Chondrocyte (in vitro differentiated cells): ENCODE data around the gene DENND1A. TPM values are rescaled to one million over a fixed set of nuclear protein-coding genes. Genes with fewer than 3 reads are reported as not detected.

Source experiments
- DNase-seq: peaks from one replicate; pipeline ENCODE4 v3.0.0; 2021; ENCODE audit warnings: mixed read lengths, low spot score
- H3K27ac Mint-ChIP-seq: one replicate; pipeline ENCODE4 v1.8.0; 2021; ENCODE audit warnings: mild to moderate bottlenecking, moderate library complexity, mixed read lengths; ENCODE audit not compliant: unreplicated experiment
- H3K27me3 Mint-ChIP-seq: 2 replicates; pipeline ENCODE4 v1.8.0; 2021; ENCODE audit warnings: low read depth, mixed read lengths
- H3K36me3 Mint-ChIP-seq: 2 replicates; pipeline ENCODE4 v1.8.0; 2021; ENCODE audit warnings: low read depth, mixed read lengths
- H3K4me1 Mint-ChIP-seq: 2 replicates; pipeline ENCODE4 v1.8.0; 2021; ENCODE audit warnings: low read depth, mild to moderate bottlenecking, mixed read lengths
- H3K4me3 Mint-ChIP-seq: one replicate; pipeline ENCODE4 v1.8.0; 2021; ENCODE audit warnings: mild to moderate bottlenecking, moderate library complexity, mixed read lengths; ENCODE audit not compliant: unreplicated experiment
- H3K9me3 Mint-ChIP-seq: 2 replicates; pipeline ENCODE4 v1.8.0; 2021; ENCODE audit warnings: low read depth, mixed read lengths
- total RNA-seq: library from RNA; stranded (reverse); gene quantifications from 3 replicates; pipeline ENCODE4 v1.2.1, GENCODE V29; 2021
- TF ChIP-seq, protein P1 (sequence below): fragments of 200-600 bp; sonication (generic); IDR thresholded peaks from 2 replicates; pipeline ENCODE4 v1.5.0; 2021; ENCODE audit warnings: antibody characterized with exemption, mild to moderate bottlenecking, moderate library complexity

The DENND1A gene
- total RNA-seq, 1 donor from 2014 or later, result 15.3 TPM

DNA sequence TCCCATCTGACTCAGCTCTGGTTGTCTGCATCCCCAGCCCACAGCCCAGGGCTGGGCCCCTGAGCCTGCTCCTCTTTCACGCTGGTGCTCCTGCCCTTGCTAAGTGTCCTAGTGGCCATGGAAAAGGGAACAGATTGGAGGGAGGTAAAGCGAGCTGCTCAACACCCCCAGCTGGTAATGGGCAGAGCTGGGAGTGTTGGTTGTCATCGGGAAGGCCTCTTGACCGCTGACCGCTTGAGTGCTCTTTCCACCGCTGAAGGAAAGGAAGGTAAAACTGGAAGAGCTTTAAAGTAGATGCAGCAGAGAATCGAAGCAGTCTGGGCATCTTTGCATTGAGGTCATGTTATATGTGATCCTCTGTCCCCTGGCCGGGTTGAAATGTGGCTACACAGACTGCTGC is 513.8 kb downstream of the DENND1A start:
- Mint-ChIP-seq H3K27me3 (no peaks in the 10 kb centered on the region), H3K27ac (no peak overlapping the region), H3K4me3 (no peak overlapping the region), H3K36me3 (peaks cover 7% of the 10 kb centered on the region), H3K9me3 (no peaks in the 10 kb centered on the region), H3K4me1 (no peaks in the 10 kb centered on the region)
- peak; percentile 33 for DNase-seq
- TF ChIP-seq, protein P1, sequence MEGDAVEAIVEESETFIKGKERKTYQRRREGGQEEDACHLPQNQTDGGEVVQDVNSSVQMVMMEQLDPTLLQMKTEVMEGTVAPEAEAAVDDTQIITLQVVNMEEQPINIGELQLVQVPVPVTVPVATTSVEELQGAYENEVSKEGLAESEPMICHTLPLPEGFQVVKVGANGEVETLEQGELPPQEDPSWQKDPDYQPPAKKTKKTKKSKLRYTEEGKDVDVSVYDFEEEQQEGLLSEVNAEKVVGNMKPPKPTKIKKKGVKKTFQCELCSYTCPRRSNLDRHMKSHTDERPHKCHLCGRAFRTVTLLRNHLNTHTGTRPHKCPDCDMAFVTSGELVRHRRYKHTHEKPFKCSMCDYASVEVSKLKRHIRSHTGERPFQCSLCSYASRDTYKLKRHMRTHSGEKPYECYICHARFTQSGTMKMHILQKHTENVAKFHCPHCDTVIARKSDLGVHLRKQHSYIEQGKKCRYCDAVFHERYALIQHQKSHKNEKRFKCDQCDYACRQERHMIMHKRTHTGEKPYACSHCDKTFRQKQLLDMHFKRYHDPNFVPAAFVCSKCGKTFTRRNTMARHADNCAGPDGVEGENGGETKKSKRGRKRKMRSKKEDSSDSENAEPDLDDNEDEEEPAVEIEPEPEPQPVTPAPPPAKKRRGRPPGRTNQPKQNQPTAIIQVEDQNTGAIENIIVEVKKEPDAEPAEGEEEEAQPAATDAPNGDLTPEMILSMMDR, result no peak

DNA sequence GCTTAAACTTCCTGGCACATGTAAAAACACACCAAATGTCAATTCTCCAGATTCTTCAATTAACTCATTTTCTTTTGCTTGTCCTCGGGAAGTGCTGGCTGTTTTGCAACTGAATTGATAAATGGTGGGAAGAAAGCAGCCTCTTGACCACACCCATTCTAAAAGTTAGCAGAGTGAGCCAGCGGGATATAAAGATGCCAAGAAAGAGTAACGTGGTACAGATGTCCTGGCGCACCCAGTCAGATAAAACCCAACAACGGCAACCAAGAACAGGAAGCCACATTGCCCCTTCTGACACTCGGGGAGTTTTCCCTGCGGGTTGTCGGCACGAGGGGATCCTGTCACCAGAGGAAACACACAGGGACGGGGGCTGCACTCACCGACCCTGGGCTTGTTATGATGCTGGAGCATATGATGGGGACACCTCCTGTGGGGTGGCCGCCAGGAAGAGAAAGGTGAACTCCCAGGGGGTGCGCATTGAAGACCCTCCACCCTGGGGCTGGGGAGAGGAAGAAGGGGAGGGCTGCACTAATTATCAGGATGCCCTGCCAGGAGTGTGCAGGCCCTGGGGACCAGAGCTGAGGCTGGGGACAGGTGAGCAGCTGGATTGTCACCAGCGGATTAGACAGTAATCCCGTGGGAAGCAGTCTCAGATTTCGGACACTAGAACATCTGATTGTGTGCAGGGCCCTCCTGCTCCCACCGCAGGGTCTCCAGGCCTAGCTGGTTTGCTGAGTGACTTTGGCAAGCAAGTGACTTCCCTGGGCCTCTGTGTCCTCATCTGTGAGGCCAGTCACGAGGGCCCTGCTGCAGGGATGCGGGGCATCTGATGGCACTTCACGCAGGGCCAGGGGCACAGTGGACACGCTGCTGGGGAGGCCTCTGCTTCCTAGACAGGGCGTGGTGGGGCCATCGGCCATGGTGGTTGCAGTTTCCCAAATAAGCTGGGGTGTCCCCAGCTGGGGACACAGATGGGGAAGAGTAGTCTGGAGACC is 514.7 kb downstream of the DENND1A start:
- H3K9me3 Mint-ChIP-seq, result no peaks in the 10 kb centered on the region
- no peak overlapping the region for H3K4me3 Mint-ChIP-seq
- H3K4me1 Mint-ChIP-seq, result no peaks in the 10 kb centered on the region
- H3K36me3 Mint-ChIP-seq, result peaks cover 7% of the 10 kb centered on the region
- H3K27me3 Mint-ChIP-seq, result no peaks in the 10 kb centered on the region
- peak; percentile 87 for DNase-seq
- no peak overlapping the region for H3K27ac Mint-ChIP-seq
- TF ChIP-seq, protein P1, result no peak

DNA sequence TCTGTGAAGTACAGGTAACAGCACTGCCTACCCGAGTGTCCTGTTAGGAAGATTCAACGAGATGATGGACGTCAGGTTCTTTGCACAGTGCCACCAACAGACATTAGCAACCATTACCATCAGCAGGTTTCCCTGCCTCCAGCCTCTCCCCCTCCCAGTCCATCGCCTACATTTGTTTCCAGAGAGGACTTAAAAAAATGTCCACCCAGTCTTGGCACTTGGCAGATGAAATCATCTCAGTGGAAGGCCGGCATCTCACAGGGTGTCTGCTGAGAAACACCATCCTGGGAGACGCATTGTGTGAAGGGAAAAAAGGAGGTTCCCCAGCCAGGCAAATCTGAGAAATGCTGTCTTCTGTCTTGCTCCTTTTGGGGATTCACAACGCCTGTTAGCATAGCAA is 515.7 kb downstream of the DENND1A start:
- H3K27ac Mint-ChIP-seq, result no peak overlapping the region
- no peaks in the 10 kb centered on the region for H3K9me3 Mint-ChIP-seq
- H3K4me1 Mint-ChIP-seq, result no peaks in the 10 kb centered on the region
- peak; percentile 14 for DNase-seq
- H3K27me3 Mint-ChIP-seq, result no peaks in the 10 kb centered on the region
- TF ChIP-seq, protein P1, result no peak
- no peak overlapping the region for H3K4me3 Mint-ChIP-seq
- peaks cover 4% of the 10 kb centered on the region for H3K36me3 Mint-ChIP-seq

DNA sequence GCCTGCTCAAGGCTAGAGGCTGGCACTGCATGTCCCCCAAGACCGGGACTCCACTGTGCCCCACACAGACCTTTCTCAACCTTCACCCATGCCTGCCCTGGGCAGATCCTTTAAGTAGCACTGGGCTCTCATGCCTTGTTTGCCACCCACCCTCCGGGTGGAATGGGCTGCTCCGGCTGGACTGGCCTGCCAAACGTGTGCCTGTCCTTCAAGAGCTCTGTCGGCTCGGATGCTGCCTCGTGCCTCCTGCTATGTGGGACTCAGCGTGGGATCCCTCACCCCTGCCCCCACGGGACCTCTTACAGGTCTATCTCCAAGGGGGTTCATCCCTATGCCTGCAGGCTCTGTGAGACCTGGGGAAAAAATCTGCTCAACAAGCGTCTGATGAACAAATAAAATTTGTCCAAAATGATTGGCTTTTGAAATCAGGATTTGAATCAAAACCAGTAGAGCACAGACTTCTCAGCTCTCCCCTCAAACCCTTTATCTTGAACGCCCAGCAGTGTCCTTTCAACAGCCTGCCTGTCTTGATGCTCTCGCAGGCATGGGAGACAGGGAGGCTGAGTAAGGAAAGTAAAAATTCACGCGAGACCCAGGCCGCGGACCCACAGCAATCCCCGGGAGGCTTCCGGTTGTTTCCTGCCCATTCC is 517.6 kb downstream of the DENND1A start:
- H3K4me1 Mint-ChIP-seq, result no peaks in the 10 kb centered on the region
- TF ChIP-seq, protein P1, result no peak
- DNase-seq, result no peak
- no peaks in the 10 kb centered on the region for H3K9me3 Mint-ChIP-seq
- peaks cover 2% of the 10 kb centered on the region for H3K36me3 Mint-ChIP-seq
- H3K27ac Mint-ChIP-seq, result no peak overlapping the region
- H3K4me3 Mint-ChIP-seq, result no peak overlapping the region
- H3K27me3 Mint-ChIP-seq, result no peaks in the 10 kb centered on the region

DNA sequence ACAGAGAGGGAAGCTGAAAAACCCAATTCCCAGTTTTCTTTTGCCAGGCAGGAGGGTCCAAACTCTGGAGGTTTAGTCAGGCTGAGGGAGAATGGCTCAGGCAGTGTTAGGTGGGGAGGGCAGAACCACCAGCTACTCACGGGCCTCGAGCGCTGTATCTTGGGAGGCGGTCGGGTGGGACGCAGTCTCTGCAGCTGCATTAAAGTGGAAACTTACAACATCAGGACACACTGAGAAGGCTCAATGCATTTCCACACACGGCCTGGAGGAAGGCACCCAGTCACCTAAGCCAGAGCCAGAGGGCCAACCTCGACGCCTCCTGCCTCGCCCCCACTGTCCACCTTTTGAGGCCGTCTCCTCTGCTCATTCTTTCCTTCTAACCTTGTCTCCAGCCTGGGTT is 518.3 kb downstream of the DENND1A start:
- TF ChIP-seq, protein P1, result no peak
- H3K27me3 Mint-ChIP-seq, result no peaks in the 10 kb centered on the region
- no peaks in the 10 kb centered on the region for H3K9me3 Mint-ChIP-seq
- peaks cover 2% of the 10 kb centered on the region for H3K36me3 Mint-ChIP-seq
- H3K4me3 Mint-ChIP-seq, result no peak overlapping the region
- H3K4me1 Mint-ChIP-seq, result no peaks in the 10 kb centered on the region
- DNase-seq, result no peak
- H3K27ac Mint-ChIP-seq, result no peak overlapping the region
